Cardiac muscle cell (in vitro differentiated cells and primary cell): ENCODE data around the gene AK5. TPM values are rescaled to one million over a fixed set of nuclear protein-coding genes. Genes with fewer than 3 reads are reported as not detected.

ENCODE experiments used
- DNase-seq, 2 donors: peaks; one replicate each; pipeline versions ENCODE4 v3.0.0 to v3.0.0-alpha.2; 2010 to 2017; ENCODE audit warnings: low read depth in 1 of 2, low spot score in 1 of 2
- H3K27ac ChIP-seq: fragments of 200-600 bp; sonication (generic); 2 replicates; pipeline ENCODE4 v1.5.1; 2016
- H3K27me3 ChIP-seq: fragments of 200-600 bp; sonication (generic); 2 replicates; pipeline ENCODE4 v1.6.0; 2016; ENCODE audit warnings: control low read depth
- H3K36me3 ChIP-seq: fragments of 200-600 bp; sonication (generic); 2 replicates; pipeline ENCODE4 v1.5.1; 2016; ENCODE audit warnings: control low read depth
- H3K4me1 ChIP-seq: fragments of 200-600 bp; sonication (generic); 2 replicates; pipeline ENCODE4 v1.8.1; 2017; ENCODE audit warnings: low read depth, mild to moderate bottlenecking, mixed run types
- H3K4me3 ChIP-seq: fragments of 200-600 bp; sonication (generic); 2 replicates; pipeline ENCODE4 v1.5.1; 2016; ENCODE audit warnings: mild to moderate bottlenecking
- H3K9me3 ChIP-seq: fragments of 200-600 bp; sonication (generic); 2 replicates; pipeline ENCODE4 v1.5.1; 2017; ENCODE audit warnings: low read depth, mild to moderate bottlenecking, control low read depth
- CTCF ChIP-seq: IDR thresholded peaks from 2 replicates; pipeline ENCODE4 v1.5.1; 2012; ENCODE audit warnings: low read depth, mild to moderate bottlenecking, low read length
- polyA plus RNA-seq: library from polyadenylated mRNA; unstranded; fragments of >200 nt; fragmentation: Nextera tagmentation; extraction: Ambion mirVana; gene quantifications from 2 replicates; pipeline ENCODE4 v1.2.1, GENCODE V29; 2016
- total RNA-seq: library from RNA; depleted of rRNA; stranded (reverse); fragments of >200 nt; gene quantifications from 2 replicates; pipeline ENCODE4 v1.2.3, GENCODE V29; 2016

The AK5 gene
- total and polyA plus RNA-seq, 2 experiments from 2014 or later = 0.69 to 0.97 TPM

GRCh38 chr1:77534456-77534855 is 252.6 kb downstream of the AK5 start:
- no peak overlapping the region for H3K4me3 ChIP-seq
- no peak for DNase-seq
- no peak overlapping the region for H3K27ac ChIP-seq
- no peaks in the 10 kb centered on the region for H3K4me1 ChIP-seq
- no peaks in the 10 kb centered on the region for H3K9me3 ChIP-seq
- TF ChIP-seq CTCF = no peak
- no peaks in the 10 kb centered on the region for H3K27me3 ChIP-seq
- no peaks in the 10 kb centered on the region for H3K36me3 ChIP-seq

- DNase-seq = peak in 1 of 2 donors; percentile 85
- H3K4me3 ChIP-seq = no peak overlapping the region
- H3K27ac ChIP-seq = no peak overlapping the region
Measured at GRCh38 chr1:77536813-77537212, 255.0 kb downstream of the AK5 start.

GRCh38 chr1:77538956-77539518 is 257.2 kb downstream of the AK5 start:
- Histone ChIP-seq H3K9me3 (no peaks in the 10 kb centered on the region), H3K27ac (no peak overlapping the region), H3K4me1 (peaks cover 7% of the 10 kb centered on the region), H3K36me3 (no peaks in the 10 kb centered on the region), H3K4me3 (no peak overlapping the region), H3K27me3 (no peaks in the 10 kb centered on the region)
- peak in 1 of 2 donors; percentile 85 for DNase-seq
- TF ChIP-seq CTCF = no peak

More at GRCh38 chr1:77536813-77537212, 255.0 kb downstream of the AK5 start:
- TF ChIP-seq CTCF = no peak
- Histone ChIP-seq H3K27me3 (no peaks in the 10 kb centered on the region), H3K36me3 (no peaks in the 10 kb centered on the region), H3K4me1 (peaks cover 4% of the 10 kb centered on the region), H3K9me3 (no peaks in the 10 kb centered on the region)

GRCh38 chr1:77539519-77540142 is 257.8 kb downstream of the AK5 start:
- peak in 1 of 2 donors; percentile 85 for DNase-seq
- no peaks in the 10 kb centered on the region for H3K9me3 ChIP-seq
- TF ChIP-seq CTCF = no peak
- H3K4me3 ChIP-seq = no peak overlapping the region
- H3K36me3 ChIP-seq = no peaks in the 10 kb centered on the region
- H3K27me3 ChIP-seq = no peaks in the 10 kb centered on the region
- H3K4me1 ChIP-seq = peaks cover 12% of the 10 kb centered on the region
- no peak overlapping the region for H3K27ac ChIP-seq

GRCh38 chr1:77540501-77541161 is 258.8 kb downstream of the AK5 start:
- DNase-seq = peak in 1 of 2 donors; percentile 77
- Histone ChIP-seq H3K4me3 (no peak overlapping the region), H3K36me3 (no peaks in the 10 kb centered on the region), H3K4me1 (peaks cover 22% of the 10 kb centered on the region), H3K27ac (no peak overlapping the region), H3K9me3 (no peaks in the 10 kb centered on the region), H3K27me3 (no peaks in the 10 kb centered on the region)
- no peak for TF ChIP-seq CTCF
